ENCODE data around the gene PLXNA4.

- TF ChIP-seq CTCF (IDR thresholded peaks at IDR 0.05) (no peak), POLR2A (IDR thresholded peaks at IDR 0.05) (no peak)
These were observed 332.8 kb downstream of the PLXNA4 start for GRCh38 chr7:132243463-132243862.

Data from body of pancreas (tissue), 4 donors.